UCSD-AML1 (cell line): ENCODE data around the gene ARHGEF5.
"Not testable (repeated sequence)": the region's sequence is repeated elsewhere in the genome, so short reads cannot be mapped to it uniquely, and the experiment has no call there.

Experiments used
- DNase-seq: peaks from one replicate; lab custom pipeline; 2025; ENCODE audit not compliant: unreplicated experiment; lab: John Stamatoyannopoulos, UW

The ARHGEF5 gene

DNA sequence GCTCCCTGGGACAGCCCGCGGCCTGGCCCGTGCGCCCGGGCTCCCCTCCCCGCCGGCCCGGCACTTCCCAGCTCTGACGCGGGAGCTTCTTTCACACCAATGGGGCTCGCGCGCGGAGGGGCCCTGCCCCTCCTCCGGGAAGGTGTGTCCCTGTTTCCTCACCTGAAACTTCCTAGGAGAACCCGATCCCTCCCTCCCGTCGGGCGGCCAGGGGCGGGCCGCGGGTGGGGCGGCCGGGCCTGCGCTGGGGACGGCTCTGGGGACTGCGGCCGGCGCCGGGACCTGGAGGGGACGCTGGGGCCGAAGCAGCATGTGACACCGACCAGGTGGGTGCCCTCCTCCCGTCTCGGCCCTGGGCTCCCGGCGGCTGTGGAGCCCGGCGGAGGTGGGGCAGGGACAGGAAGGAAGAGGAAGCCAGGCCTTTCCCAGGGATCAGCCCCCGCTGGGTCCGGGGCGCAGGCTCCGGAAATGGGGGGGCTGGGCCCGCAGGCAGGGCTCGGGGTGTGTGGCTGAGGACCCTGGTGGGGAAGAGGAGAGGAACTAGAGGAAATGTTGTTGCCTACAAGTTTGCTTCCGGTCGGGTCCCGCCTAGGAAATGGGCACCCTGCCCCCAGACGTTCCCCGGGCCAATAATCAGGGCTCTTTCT is at the start of gene ARHGEF5:
Gene ARHGEF5, plus strand, starts transcription at position 227 of the 647 bp plus-strand sequence. CDS start 7,268 bp downstream, outside the sequence.
- not testable (repeated sequence) for DNase-seq

- DNase-seq = not testable (repeated sequence)
Measured at GRCh38 chr7:144309702-144310101, 45.5 kb upstream of the ARHGEF5 start.

- not testable (repeated sequence) for DNase-seq
Measured at GRCh38 chr7:144311218-144311617, 44.0 kb upstream of the ARHGEF5 start.

DNA sequence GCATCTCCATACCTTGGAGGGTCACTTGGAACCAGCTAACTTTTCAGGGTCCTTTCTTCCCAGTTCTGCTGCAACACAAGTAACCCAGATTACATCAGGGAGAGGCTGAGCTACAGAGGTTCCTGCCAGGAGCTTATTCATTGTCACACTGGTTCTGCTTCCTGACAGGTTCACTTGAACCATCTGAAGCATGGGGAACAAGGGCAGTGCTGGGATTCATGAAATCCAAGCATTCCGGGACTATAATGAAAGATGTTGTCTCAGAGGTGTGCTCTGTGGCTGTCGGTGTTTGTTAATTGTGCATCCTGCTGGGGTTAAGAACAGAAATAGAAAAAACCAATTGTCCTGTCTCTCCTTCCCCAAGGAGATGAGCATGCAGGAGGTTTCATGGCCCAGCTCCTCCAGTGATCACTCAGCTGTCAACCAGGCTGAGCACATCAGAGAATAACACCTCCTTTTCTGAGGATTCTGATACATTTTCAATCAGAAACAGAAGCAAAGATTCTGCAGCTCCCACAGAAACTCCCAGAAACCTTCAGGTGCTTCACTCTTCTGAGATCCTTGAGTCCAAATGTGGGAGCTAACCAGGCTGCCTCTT is 43.2 kb upstream of the ARHGEF5 start, which contains the start of gene OR2A1:
Gene OR2A1, plus strand, starts transcription at position 548 of the 598 bp plus-strand sequence. CDS start 5,706 bp downstream, outside the sequence.
- DNase-seq = not testable (repeated sequence)

- not testable (repeated sequence) for DNase-seq
Measured at GRCh38 chr7:144317537-144317936, 37.7 kb upstream of the ARHGEF5 start.

- DNase-seq = not testable (repeated sequence)
Measured at GRCh38 chr7:144319547-144319946, 35.7 kb upstream of the ARHGEF5 start.

- not testable (repeated sequence) for DNase-seq
Measured at GRCh38 chr7:144321677-144322206, 33.5 kb upstream of the ARHGEF5 start.

GRCh38 chr7:144323359-144323758 is 31.8 kb upstream of the ARHGEF5 start:
- not testable (repeated sequence) for DNase-seq

GRCh38 chr7:144325868-144326267 is 29.3 kb upstream of the ARHGEF5 start:
- not testable (repeated sequence) for DNase-seq

- DNase-seq = not testable (repeated sequence)
Measured at GRCh38 chr7:144330044-144330443, 25.2 kb upstream of the ARHGEF5 start.

GRCh38 chr7:144331221-144331995 is 23.8 kb upstream of the ARHGEF5 start:
- not testable (repeated sequence) for DNase-seq

GRCh38 chr7:144331996-144332288 is 23.3 kb upstream of the ARHGEF5 start:
- DNase-seq = not testable (repeated sequence)

DNA sequence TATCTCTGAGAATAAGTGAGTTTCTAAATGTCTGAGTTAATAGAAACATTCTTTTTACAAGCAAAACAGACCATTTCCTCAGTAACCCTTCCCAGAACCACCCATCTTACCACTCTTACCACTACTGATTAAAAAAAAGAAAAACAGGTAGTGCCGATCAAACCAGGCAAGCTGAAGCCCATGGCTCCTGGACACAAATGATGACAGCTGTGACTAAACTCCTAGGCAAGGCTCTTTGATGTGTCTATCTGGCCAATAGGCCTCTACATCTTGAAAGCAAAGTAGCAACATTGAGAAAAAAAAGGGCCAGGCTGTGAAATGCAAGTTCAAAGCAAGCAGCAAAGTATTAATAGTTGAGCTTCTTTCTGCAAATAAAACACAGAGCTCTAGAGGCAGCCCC is 6.6 kb upstream of the ARHGEF5 start:
- DNase-seq = not testable (repeated sequence)

GRCh38 chr7:144351667-144352066 is 3.5 kb upstream of the ARHGEF5 start:
- DNase-seq = not testable (repeated sequence)

DNA sequence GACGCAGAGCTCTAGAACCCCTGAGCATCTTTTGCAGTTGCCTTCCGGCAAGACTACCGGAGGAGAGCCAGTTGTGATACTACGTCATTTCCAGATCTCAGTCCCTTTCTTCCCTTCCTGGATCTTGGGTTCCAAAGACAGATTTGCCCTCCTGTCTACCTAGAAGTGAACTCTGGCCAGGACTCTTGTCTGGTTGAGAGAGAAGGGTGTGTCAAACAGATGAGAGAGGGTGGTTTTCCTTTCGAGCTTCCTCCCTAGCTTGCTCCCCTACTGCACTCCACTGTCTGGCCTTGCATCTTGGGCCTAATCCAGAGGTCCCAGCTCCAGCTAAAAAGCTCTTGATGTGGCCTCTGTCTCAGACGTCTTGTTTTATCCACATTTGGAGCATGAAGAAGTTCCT is 983 bp downstream of the ARHGEF5 start:
- not testable (repeated sequence) for DNase-seq

GRCh38 chr7:144356860-144357259 is 1.7 kb downstream of the ARHGEF5 start:
- not testable (repeated sequence) for DNase-seq

GRCh38 chr7:144362061-144362460 is 6.9 kb downstream of the ARHGEF5 start:
- DNase-seq = not testable (repeated sequence)

- not testable (repeated sequence) for DNase-seq
Measured at GRCh38 chr7:144365523-144365922, 10.3 kb downstream of the ARHGEF5 start.

DNA sequence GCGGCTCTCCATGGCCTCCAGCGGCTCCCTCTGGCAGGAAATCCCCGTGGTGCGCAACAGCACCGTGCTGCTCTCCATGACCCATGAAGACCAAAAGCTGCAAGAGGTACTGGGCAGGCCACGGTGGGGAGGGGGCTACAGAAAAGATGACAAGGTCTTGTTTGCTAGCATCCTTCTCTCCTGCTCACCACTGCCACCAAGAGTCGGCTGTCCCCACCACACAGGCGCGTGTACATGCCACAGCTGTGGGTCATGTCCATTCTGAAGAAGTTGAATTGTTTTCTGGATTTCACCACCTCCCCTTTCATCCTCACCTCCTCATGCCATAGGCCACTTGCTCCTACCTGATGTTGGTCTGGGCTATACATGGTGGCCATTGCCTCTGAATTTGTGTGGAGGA is 12.0 kb downstream of the ARHGEF5 start:
- DNase-seq = not testable (repeated sequence)

GRCh38 chr7:144369221-144369620 is 14.0 kb downstream of the ARHGEF5 start:
- not testable (repeated sequence) for DNase-seq

GRCh38 chr7:144378651-144379050 is 23.4 kb downstream of the ARHGEF5 start:
- no peak for DNase-seq
